Breast epithelium (tissue), 4 donors: Measurements from ENCODE around the gene THRA. TPM values are rescaled to one million over a fixed set of nuclear protein-coding genes. Genes with fewer than 3 reads are reported as not detected.
A peak's percentile ranks its signal among the peaks of the same experiment; 100 is the strongest.

Experiments
- DNase-seq, 2 donors: peaks; one replicate each; pipeline ENCODE4 v3.0.0-alpha.2; 2019; ENCODE audit warnings: low spot score in 2 of 2
- H3K27ac ChIP-seq, 2 donors: fragments of 200-600 bp; sonication (generic) in 1 of 2; one replicate each; pipeline ENCODE4 v1.5.1; 2016 to 2019; ENCODE audit warnings: mild to moderate bottlenecking in 1 of 2
- H3K27me3 ChIP-seq, 2 donors: fragments of 200-600 bp; sonication (generic) in 1 of 2; one replicate each; pipeline versions ENCODE4 v1.5.1 to v1.6.0; 2017 to 2019; ENCODE audit warnings: control low read depth in 1 of 2, mild to moderate bottlenecking in 1 of 2
- H3K36me3 ChIP-seq: fragments of 200-600 bp; one replicate; pipeline ENCODE4 v1.5.1; 2019
- H3K4me1 ChIP-seq, 2 donors: fragments of 200-600 bp; sonication (generic); one replicate each; pipeline ENCODE4 v1.5.1; 2016 to 2019; ENCODE audit warnings: control low read depth in 1 of 2
- H3K4me3 ChIP-seq, 3 donors: fragments of 200-600 bp; sonication (generic); 1 replicate in 2 of 3; 2 replicates in 1 of 3; pipeline ENCODE4 v1.5.1; 2016 to 2019; ENCODE audit warnings: mild to moderate bottlenecking in 3 of 3, moderate library complexity in 2 of 3
- H3K9me3 ChIP-seq, 2 donors: fragments of 200-600 bp; sonication (generic) in 1 of 2; one replicate each; pipeline ENCODE4 v1.5.1; 2016 to 2019; ENCODE audit warnings: control low read depth in 1 of 2
- POLR2A ChIP-seq: fragments of 450-650 bp; IDR thresholded peaks from one replicate; pipeline ENCODE4 v1.6.1; 2016; ENCODE audit warnings: antibody characterized with exemption, mild to moderate bottlenecking, moderate library complexity
- POLR2AphosphoS5 ChIP-seq, 3 donors: sonication (generic); formaldehyde crosslinking; IDR thresholded peaks; one replicate each; pipeline ENCODE4 v1.6.1; 2017; ENCODE audit warnings: antibody characterized with exemption in 3 of 3
- intact Hi-C: fragments of 100-400 bp; cut with DNase I; formaldehyde crosslinking; loops from one replicate; pipeline ENCODE4 v1.15.1; 2023; ENCODE audit warnings: low total_unique reads
- total RNA-seq, 3 donors: library from RNA; depleted of rRNA; stranded (reverse); fragments of >200 nt; gene quantifications; one replicate each; pipeline ENCODE4 v1.1.0, GENCODE V29; 2016
- TF ChIP-seq, protein P1 (sequence below), 3 donors: fragments of 450-650 bp; IDR thresholded peaks; one replicate each; pipeline ENCODE4 v1.5.1; 2016 to 2017; ENCODE audit warnings: antibody characterized with exemption in 3 of 3, mild to moderate bottlenecking in 3 of 3, moderate library complexity in 3 of 3

THRA gene
- total RNA-seq, 3 donors from 2014 or later = 41.6 to 61.0 (median 48.1) TPM

DNA sequence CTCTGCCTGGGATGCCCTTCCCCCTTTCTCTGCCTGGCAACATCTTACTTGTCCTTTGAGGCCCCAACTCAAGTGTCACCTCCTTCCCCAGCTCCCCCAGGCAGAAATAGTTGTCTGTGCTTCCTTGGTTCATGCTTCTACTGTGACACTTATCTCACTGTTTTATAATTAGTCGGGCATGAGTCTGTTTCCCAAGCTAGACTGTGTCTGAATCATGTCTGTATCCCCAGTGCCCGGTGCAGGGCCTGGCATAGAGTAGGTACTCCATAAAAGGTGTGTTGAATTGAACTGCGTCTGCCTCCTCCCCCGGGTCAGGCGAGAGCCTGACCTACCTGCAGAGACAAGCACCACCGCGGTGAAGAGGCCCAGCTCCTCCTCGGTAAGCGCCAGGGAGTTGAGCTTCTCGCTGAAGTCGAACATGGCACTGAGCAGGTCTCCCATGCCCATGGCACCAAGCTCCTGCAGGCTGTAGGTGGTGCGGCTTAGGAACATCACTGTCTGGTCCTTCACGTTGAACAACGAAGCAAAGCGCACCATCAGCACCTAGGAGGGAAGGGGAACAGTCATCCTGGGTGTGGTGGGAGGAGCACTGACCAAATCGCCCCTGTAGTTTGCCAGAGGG is 30.9 kb downstream of the THRA start:
- TF ChIP-seq POLR2A (no peak), POLR2AphosphoS5 (IDR thresholded peaks at IDR 0.05) (no peak)
- TF ChIP-seq, protein P1, sequence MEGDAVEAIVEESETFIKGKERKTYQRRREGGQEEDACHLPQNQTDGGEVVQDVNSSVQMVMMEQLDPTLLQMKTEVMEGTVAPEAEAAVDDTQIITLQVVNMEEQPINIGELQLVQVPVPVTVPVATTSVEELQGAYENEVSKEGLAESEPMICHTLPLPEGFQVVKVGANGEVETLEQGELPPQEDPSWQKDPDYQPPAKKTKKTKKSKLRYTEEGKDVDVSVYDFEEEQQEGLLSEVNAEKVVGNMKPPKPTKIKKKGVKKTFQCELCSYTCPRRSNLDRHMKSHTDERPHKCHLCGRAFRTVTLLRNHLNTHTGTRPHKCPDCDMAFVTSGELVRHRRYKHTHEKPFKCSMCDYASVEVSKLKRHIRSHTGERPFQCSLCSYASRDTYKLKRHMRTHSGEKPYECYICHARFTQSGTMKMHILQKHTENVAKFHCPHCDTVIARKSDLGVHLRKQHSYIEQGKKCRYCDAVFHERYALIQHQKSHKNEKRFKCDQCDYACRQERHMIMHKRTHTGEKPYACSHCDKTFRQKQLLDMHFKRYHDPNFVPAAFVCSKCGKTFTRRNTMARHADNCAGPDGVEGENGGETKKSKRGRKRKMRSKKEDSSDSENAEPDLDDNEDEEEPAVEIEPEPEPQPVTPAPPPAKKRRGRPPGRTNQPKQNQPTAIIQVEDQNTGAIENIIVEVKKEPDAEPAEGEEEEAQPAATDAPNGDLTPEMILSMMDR (IDR thresholded peaks at IDR 0.05) = no peak
- Histone ChIP-seq H3K4me3 (peak overlapping the region in 1 of 3 donors; percentile 7), H3K36me3 (no peaks in the 10 kb centered on the region), H3K4me1 (peaks cover 23 to 36% of the 10 kb centered on the region in 2 donors), H3K27me3 (no peaks in the 10 kb centered on the region), H3K9me3 (no peaks in the 10 kb centered on the region), H3K27ac (peak overlapping the region; percentile 95 to 99)
- peak in 1 of 2 donors; percentile 35 for DNase-seq
- intact Hi-C loops = no loop called here

DNA sequence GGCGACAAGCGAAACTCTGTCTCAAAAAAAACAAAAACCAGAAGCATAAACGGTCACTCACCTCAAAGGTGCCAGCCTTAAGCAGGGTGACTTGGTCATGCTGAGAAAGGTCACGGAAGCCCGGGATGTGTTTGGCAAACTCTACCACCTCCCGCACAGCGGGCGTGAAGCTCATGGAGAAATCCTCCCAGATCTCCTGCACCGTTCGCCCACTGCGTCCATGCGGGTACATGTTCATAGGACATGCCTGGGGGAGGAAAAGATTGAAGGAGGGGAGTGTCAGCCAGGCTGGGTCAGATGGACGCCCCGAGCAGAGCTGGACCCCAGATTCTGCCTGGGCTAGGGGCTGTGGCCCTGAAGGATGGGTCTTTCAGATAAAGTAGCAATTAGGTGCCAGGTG is 32.1 kb downstream of the THRA start:
- Histone ChIP-seq H3K9me3 (no peaks in the 10 kb centered on the region), H3K27ac (peak overlapping the region; percentile 95 to 99), H3K4me3 (no peak overlapping the region), H3K4me1 (peaks cover 23 to 36% of the 10 kb centered on the region in 2 donors), H3K36me3 (no peaks in the 10 kb centered on the region), H3K27me3 (no peaks in the 10 kb centered on the region)
- TF ChIP-seq, protein P1 (IDR thresholded peaks at IDR 0.05) = no peak
- TF ChIP-seq POLR2A = no peak
- TF ChIP-seq POLR2AphosphoS5 (IDR thresholded peaks at IDR 0.05) = peak in 1 of 3 donors; percentile 15
- intact Hi-C loops = no loop called here
- DNase-seq = no peak

DNA sequence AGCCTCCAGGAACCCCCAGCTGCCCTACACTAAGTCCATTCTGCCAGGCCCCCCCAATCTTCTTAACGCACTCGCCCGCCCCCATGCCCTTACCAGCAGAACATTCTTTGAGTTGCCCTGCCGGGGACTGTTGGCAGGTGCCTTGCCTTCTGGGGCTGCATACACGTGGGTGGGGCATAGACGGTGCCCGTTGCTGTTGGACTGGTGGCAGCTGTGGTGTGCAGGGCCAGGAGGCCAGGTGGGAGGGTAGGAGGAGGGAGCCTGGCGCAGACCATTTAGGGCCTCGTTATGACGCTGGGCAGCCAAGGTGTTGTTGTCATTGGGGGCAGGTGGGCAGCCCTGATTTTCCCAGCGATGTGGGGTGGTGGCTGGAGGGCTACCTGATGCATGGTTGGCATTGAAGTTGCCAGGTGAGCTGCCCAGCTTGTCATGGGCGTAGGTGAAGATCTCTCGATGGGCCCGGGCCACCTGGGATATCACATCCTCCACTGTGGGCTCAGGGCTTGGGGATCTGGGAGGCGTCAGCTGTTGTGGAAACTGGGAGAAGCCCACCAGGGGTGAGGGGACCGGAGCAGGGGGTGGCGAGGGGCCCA is 32.7 kb downstream of the THRA start:
- Histone ChIP-seq H3K4me1 (peaks cover 23 to 36% of the 10 kb centered on the region in 2 donors), H3K27me3 (no peaks in the 10 kb centered on the region), H3K9me3 (no peaks in the 10 kb centered on the region), H3K27ac (peak overlapping the region; percentile 95 to 99), H3K4me3 (peak overlapping the region in 1 of 3 donors; percentile 32), H3K36me3 (no peaks in the 10 kb centered on the region)
- intact Hi-C loops = no loop called here
- peak in 1 of 2 donors; percentile 47 for DNase-seq
- TF ChIP-seq POLR2A (no peak), POLR2AphosphoS5 (IDR thresholded peaks at IDR 0.05) (peak in 1 of 3 donors; percentile 34)

DNA sequence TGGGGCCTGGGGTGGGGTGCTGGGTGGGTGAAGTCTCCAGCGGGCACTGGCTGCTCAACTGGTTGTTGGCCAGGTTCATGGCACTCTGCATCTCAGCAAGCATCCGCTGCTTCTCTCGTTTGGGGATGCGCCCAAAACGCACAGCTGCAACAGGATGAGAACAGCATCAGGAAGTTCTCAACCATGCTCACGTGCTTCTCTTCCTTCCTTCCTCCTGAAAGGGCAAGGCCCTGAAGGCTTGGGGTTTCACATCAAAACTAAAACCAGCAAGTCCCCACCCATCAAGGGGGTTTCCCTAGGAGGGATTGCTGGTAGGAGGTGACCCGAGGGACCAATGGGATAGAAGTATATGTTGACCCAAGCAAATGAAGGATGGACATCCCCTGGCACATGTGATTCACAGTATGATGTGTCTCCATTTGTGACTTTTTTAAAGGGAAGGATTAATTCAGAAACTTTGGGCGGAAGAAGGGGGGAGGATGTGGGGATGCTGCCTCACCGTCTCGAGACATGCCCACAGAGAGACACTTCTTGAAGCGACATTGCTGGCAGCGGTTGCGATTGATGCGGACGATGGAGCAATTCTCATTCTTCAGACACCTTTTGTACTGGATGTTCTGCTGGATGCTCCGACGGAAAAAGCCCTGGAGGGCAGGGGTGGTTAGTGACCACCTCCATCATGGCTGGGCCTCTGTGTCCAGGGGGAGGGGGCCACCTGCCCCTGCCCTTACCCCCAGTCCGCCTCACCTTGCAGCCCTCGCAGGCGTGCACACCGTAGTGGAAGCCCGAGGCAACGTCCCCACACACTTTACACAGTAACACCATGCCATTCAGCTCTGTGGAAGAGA is 33.4 kb downstream of the THRA start:
- no peaks in the 10 kb centered on the region for H3K27me3 ChIP-seq
- DNase-seq = no peak
- peak overlapping the region; percentile 95 to 99 for H3K27ac ChIP-seq
- peak; percentile 13 to 53 (median 30) for TF ChIP-seq POLR2AphosphoS5 (IDR thresholded peaks at IDR 0.05)
- TF ChIP-seq, protein P1 (IDR thresholded peaks at IDR 0.05) = no peak
- no peaks in the 10 kb centered on the region for H3K9me3 ChIP-seq
- intact Hi-C loops = no loop called here
- H3K36me3 ChIP-seq = no peaks in the 10 kb centered on the region
- H3K4me3 ChIP-seq = peak overlapping the region in 1 of 3 donors; percentile 84
- peaks cover 25 to 36% of the 10 kb centered on the region in 2 donors for H3K4me1 ChIP-seq

DNA sequence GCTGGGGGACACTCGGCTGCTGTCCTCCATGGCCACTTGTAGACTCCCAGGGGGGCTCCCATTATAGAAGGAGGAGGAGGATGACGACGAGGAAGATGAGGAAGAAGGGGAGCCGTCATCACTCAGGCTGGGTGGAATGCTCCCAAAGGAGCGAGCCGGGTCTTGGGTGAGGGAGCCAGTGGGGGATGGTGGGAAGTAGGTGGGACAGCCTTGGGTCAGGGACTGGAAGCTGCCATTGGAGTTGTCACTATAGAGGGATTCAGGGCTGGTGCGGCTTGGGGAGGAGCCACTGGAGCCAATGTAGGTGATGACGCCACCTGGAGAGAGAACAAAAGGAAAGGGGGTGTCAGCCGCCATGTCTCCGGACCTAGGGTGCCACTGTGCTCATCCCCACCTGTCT is 34.3 kb downstream of the THRA start:
- H3K4me1 ChIP-seq = peaks cover 29 to 35% of the 10 kb centered on the region in 2 donors
- no peaks in the 10 kb centered on the region for H3K9me3 ChIP-seq
- H3K36me3 ChIP-seq = no peaks in the 10 kb centered on the region
- peak overlapping the region; percentile 95 to 99 for H3K27ac ChIP-seq
- no peaks in the 10 kb centered on the region for H3K27me3 ChIP-seq
- H3K4me3 ChIP-seq = peak overlapping the region in 2 of 3 donors; percentile 80 to 84
- TF ChIP-seq, protein P1 (IDR thresholded peaks at IDR 0.05) = no peak
- intact Hi-C loops = no loop called here
- DNase-seq = no peak
